ENCODE data around the gene SYTL5. TPM values are rescaled to one million over a fixed set of nuclear protein-coding genes. Genes with fewer than 3 reads are reported as not detected.

The SYTL5 gene
- total and polyA plus RNA-seq, 2 of the 4 experiments (the other 2 are of a cell fraction) = 0.19 to 0.54 TPM

DNA sequence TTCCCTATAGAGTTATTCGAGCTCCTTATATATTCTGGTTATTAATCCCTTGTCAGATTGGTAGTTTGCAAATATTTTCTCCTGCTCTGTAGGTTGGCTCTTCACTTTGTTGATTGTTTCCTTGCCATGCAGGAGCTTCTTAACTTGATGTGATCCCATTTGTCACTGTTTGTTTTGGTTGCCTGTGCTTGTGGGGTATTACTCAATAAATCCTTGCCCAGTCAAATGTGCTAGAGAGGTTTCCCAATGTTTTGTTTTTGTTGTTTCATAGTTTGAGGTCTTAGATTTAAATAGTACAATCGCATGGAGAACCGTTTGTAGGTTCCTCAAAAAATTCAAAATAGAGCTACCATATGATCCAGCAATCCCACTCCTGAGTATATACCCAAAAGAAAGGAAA is 2.3 kb upstream of the SYTL5 start:
- no peak overlapping the region for H2AFZ ChIP-seq (replicated peaks; ENCODE audit: low read length, poor library complexity)
- H2BK15ac ChIP-seq (ENCODE audit: low read depth, low read length) = no peak overlapping the region
- H3K4me3 ChIP-seq (ENCODE audit: insufficient read depth, low read depth, low read length) = no peak overlapping the region
- no peaks in the 10 kb centered on the region; the same call in 1 of the 2 replicates for H3K9me3 ChIP-seq (ENCODE audit: control insufficient read depth, insufficient read depth, low read length)
- no peak overlapping the region for H3K14ac ChIP-seq (replicated peaks; ENCODE audit: low read depth, low read length)
- H3K9me1 ChIP-seq (ENCODE audit: insufficient read depth, low read length) = no peaks in the 10 kb centered on the region
- H3K27me3 ChIP-seq (ENCODE audit: control insufficient read depth, insufficient read depth, low read length) = no peaks in the 10 kb centered on the region
- H3K18ac ChIP-seq (ENCODE audit: low read depth, low read length) = no peak overlapping the region
- H2BK20ac ChIP-seq (ENCODE audit: low read depth, low read length) = no peak overlapping the region
- intact Hi-C loops (cut with micrococcal nuclease) (no loop called here), dilution Hi-C loops (cut with HindIII; ENCODE audit: low sequenced_read_pairs, unreplicated experiment) (no loop called here), in situ Hi-C loops (cut with MboI; ENCODE audit: low sequenced_read_pairs) (no loop called here)
- H3K4ac ChIP-seq (ENCODE audit: low read depth, low read length) = no peak overlapping the region
- POLR2A ChIA-PET (ENCODE audit: unreplicated experiment) = no interaction called here
- H3K23ac ChIP-seq (ENCODE audit: low read depth, low read length) = no peak overlapping the region
- no peak overlapping the region for H3K56ac ChIP-seq (ENCODE audit: extremely low read depth, insufficient read depth, low read length)
- H3K9ac ChIP-seq (ENCODE audit: low read depth, low read length) = no peak overlapping the region
- no peaks in the 10 kb centered on the region for H3K36me3 ChIP-seq (ENCODE audit: control insufficient read depth, insufficient read depth, low read length)
- H4K91ac ChIP-seq (ENCODE audit: insufficient read depth, low read depth, low read length) = no peak overlapping the region
- CTCF ChIA-PET = interaction anchor here (0.6 kb wide), 1 partner anchor 285 kb away, joined by 3 read pairs; no protein-coding TSS in a partner anchor
- no peaks in the 10 kb centered on the region for H3K4me1 ChIP-seq (ENCODE audit: control insufficient read depth, insufficient read depth, low read length)
- no peak overlapping the region for H2BK120ac ChIP-seq (ENCODE audit: low read depth, low read length)
- ATAC-seq (ENCODE audit: low read depth) (no peak), DNase-seq (no peak)
- no peaks in the 10 kb centered on the region for H3K79me1 ChIP-seq (ENCODE audit: low read depth in 1 of 2, low read length in 2 of 2)
- no peak overlapping the region for H3K27ac ChIP-seq (ENCODE audit: insufficient read depth, low read length)
- H2AK9ac ChIP-seq (replicated peaks; ENCODE audit: low read depth, low read length, poor library complexity) = no peak overlapping the region
- H2AK5ac ChIP-seq (ENCODE audit: low read depth, low read length) = no peak overlapping the region
- no CpG with 5 or more reads among the region's 3 CpGs for WGBS, 2 experiments (ENCODE audit: extremely low coverage in 2 of 2, insufficient read length in 1 of 2)
- no peaks in the 10 kb centered on the region for H4K20me1 ChIP-seq (ENCODE audit: insufficient read depth, low read length)
- BruUV-seq (replicated peaks) = no TSS peak
- H4K8ac ChIP-seq (ENCODE audit: low read depth in 2 of 2, low read length in 2 of 2) = no peak overlapping the region
- no peak overlapping the region for H2BK5ac ChIP-seq (ENCODE audit: low read depth, low read length, poor library complexity, severe bottlenecking)
- TF ChIP-seq, protein P1, sequence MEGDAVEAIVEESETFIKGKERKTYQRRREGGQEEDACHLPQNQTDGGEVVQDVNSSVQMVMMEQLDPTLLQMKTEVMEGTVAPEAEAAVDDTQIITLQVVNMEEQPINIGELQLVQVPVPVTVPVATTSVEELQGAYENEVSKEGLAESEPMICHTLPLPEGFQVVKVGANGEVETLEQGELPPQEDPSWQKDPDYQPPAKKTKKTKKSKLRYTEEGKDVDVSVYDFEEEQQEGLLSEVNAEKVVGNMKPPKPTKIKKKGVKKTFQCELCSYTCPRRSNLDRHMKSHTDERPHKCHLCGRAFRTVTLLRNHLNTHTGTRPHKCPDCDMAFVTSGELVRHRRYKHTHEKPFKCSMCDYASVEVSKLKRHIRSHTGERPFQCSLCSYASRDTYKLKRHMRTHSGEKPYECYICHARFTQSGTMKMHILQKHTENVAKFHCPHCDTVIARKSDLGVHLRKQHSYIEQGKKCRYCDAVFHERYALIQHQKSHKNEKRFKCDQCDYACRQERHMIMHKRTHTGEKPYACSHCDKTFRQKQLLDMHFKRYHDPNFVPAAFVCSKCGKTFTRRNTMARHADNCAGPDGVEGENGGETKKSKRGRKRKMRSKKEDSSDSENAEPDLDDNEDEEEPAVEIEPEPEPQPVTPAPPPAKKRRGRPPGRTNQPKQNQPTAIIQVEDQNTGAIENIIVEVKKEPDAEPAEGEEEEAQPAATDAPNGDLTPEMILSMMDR (conservative IDR thresholded peaks at IDR 0.05; ENCODE audit: low read depth, low read length) = no peak
- TF ChIP-seq, protein P2, sequence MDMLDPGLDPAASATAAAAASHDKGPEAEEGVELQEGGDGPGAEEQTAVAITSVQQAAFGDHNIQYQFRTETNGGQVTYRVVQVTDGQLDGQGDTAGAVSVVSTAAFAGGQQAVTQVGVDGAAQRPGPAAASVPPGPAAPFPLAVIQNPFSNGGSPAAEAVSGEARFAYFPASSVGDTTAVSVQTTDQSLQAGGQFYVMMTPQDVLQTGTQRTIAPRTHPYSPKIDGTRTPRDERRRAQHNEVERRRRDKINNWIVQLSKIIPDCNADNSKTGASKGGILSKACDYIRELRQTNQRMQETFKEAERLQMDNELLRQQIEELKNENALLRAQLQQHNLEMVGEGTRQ (IDR thresholded peaks at IDR 0.05; ENCODE audit: low read depth, low read length) = no peak
- TF ChIP-seq CEBPB (IDR thresholded peaks at IDR 0.05; ENCODE audit: low read depth, low read length) = no peak
- TF ChIP-seq MAFK (IDR thresholded peaks at IDR 0.05; ENCODE audit: low read depth, low read length) = no peak
- TF ChIP-seq RFX5 (IDR thresholded peaks at IDR 0.05; ENCODE audit: low read depth, low read length) = no peak
- no peak for TF ChIP-seq SMC3 (IDR thresholded peaks at IDR 0.05; ENCODE audit: low read depth, low read length)
- no peak for TF ChIP-seq BHLHE40 (IDR thresholded peaks at IDR 0.05; ENCODE audit: low read depth, low read length)
- no peak for TF ChIP-seq MAZ (IDR thresholded peaks at IDR 0.05; ENCODE audit: borderline replicate concordance, low read depth, low read length)
- TF ChIP-seq MXI1 (IDR thresholded peaks at IDR 0.05; ENCODE audit: borderline replicate concordance, low read depth, low read length) = no peak
- no peak for TF ChIP-seq NFE2L2 (IDR thresholded peaks at IDR 0.05; ENCODE audit: low read depth, low read length)
- TF ChIP-seq FOS (IDR thresholded peaks at IDR 0.05; ENCODE audit: low read depth, low read length) = no peak
- no peak for TF ChIP-seq POLR2A (IDR thresholded peaks at IDR 0.05; ENCODE audit: low read depth, low read length)
- no peak for TF ChIP-seq RCOR1 (IDR thresholded peaks at IDR 0.05; ENCODE audit: insufficient replicate concordance, low read length)
- TF ChIP-seq CHD1 (IDR thresholded peaks at IDR 0.05; ENCODE audit: low read depth, low read length) = no peak
- TF ChIP-seq, protein P3, sequence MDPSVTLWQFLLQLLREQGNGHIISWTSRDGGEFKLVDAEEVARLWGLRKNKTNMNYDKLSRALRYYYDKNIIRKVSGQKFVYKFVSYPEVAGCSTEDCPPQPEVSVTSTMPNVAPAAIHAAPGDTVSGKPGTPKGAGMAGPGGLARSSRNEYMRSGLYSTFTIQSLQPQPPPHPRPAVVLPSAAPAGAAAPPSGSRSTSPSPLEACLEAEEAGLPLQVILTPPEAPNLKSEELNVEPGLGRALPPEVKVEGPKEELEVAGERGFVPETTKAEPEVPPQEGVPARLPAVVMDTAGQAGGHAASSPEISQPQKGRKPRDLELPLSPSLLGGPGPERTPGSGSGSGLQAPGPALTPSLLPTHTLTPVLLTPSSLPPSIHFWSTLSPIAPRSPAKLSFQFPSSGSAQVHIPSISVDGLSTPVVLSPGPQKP (IDR thresholded peaks at IDR 0.05; ENCODE audit: borderline replicate concordance, low read depth, low read length) = no peak
- TF ChIP-seq RAD21 (IDR thresholded peaks at IDR 0.05; ENCODE audit: low read length) = no peak
- no peak overlapping the region for H4K5ac ChIP-seq (ENCODE audit: low read depth, low read length)
- H3K4me2 ChIP-seq (ENCODE audit: low read depth, low read length) = no peak overlapping the region

Measured in IMR-90 (cell line).